GM21447 (cell line): ENCODE measurements around the gene DPYD.

Experiments
- ATAC-seq: cut with Tn5 transposase; IDR thresholded peaks from one replicate; pipeline ENCODE4 v1.9.1; 2021; ENCODE audit not compliant: unreplicated experiment

The DPYD gene

DNA sequence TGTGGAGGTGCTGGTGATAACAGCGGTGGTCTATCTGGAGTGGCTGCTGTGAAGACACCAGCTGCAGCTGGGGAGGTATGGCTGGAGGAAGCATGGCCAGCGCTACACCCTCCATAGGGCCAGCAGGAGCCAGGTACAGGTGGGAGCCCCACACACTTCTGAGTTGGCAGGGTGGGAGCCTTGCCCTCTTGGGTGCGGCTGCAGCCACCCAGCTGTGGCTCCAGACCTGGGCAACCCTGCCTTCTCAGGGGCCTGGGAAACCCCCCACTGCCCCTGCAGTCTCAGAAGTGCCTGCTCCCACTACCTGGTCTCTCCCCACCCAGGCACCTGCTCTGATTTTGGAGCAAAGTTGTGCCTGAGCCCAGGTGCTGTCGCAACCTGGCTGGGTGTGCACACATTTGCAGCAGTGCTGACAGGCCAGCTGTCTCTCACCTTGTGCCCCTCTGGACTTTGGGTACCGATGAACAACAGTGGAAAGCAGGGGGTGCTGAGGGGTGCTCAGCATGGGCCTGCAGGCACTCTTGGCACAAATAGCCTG, 76.2 kb downstream of the DPYD start:
- no peak for ATAC-seq

DNA sequence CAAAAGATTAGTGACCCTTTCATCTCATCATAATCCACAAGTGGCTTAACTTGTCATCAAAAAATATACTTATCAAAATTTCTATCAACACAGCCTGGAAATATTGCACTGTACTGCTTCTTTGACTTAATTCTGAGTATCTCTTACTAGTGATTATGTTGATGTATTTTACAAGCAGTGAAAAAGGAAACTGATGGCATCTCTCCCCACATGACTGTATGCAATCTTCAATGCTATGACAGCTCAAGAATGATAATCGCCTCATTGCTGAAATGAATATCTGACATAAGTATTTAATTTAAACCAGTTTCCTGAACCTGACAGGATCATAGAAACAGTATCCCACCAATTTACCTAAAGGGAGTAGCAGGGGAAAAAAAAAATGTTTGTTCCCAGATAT, 79.5 kb downstream of the DPYD start:
- no peak for ATAC-seq

DNA sequence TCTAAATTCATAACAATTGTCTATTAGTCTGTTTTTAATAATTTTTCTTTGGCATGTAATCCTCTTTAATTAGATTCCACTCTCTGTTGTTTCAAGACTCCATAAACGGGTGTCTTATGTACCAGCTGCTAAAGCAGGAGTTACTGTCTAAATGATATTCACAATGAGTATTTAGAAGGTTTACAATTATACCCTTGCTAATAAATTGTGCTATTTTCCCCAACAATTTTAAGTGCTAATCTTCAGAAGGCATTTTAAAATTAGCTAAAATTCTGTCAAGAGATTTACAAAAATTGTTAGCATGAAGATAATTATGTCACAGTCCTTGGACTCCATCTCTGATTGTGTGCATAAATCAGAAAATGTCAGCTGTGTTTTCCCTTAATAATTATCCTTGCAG, 83.7 kb downstream of the DPYD start:
- no peak for ATAC-seq

DNA sequence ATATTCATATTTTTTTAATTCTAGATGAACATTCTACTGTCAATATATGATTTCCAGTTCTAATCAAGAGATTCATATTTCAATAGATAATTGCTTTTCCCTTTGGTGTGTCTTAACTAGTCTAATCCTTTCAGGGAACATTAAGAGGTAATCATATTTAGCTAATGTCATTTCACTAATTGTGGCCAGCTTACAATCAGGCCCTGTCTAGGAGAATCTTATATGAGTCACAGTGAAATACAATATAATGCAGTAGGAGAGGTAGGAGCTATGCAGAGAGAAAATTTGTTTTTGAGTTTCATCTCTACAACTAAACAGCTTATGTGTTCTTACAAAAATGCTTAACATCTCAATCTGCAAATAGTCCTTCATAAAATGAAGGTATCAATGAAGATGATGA, 85.9 kb downstream of the DPYD start:
- ATAC-seq: no peak

DNA sequence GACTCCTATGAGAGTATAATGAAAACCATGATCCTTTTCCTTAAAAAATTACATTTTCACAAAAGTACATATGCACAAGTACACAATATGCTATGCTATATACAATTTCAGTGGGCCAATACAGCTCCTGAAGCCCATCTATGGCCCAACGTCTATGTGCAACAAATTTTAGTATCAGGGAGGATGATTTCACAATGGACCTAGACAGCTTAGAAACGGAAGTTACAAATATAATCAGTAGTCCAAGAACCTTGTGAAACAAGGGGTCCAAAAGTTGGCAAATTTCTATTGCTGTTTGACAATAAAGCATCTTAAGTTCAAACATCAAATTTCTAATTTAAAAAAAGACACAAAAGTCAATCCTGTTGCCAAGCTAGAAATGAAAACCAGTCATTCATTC, 87.0 kb downstream of the DPYD start:
- ATAC-seq: no peak

DNA sequence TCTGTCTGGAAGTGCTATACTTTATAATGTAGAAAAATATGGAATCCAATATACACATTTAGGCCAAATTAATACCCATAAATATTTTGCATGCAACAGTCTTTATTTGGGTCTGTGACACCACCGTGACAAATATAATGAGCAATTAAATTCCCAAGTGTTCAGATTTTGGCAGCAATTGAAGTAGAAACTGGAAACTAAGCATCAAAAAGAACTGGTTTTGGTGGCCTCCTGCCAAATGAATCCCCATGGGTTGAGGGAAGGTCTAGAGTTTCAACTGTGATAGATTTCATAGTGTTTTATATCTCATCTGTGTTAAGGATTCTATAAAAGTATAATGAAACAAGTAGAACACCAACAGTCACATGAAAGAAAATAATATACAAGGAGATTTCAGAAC, 88.4 kb downstream of the DPYD start:
- no peak for ATAC-seq

DNA sequence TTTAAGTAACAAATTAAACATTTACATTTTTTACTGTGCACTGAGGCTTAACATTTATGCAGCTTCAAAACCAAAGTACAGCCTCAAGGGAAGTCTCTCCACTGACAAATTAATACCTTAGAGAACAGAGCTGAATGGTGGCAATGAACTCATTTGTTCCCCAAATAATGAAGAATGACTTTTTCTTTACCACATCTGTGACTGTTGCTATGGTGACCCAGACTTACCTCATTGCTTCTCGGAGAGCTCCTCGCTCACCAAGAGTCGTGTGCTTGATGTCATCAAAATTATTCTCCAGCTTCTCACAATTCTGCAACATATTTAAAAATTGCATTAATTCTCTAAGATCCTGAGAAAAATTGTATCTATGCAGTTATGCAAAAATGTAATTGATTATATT, 92.9 kb downstream of the DPYD start:
- no peak for ATAC-seq

DNA sequence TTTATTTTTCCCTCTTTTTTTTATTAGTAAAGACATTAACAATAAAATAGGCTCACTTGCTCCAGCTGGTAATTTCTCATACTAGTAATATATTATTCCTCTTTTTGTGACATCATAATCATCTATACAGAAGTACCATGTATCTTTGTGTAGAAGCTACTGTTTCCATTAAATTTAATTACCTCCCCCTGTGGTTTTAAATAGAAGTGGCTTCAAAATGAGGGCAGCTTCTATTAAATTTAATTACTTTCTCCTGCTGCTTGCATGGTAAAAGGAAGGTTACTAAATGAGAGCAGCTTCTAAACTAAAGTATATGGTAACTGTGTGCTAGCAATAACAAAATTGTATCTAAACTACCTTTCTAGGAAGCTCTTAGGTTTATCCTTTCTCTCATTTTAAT, 94.0 kb downstream of the DPYD start:
- ATAC-seq: no peak

DNA sequence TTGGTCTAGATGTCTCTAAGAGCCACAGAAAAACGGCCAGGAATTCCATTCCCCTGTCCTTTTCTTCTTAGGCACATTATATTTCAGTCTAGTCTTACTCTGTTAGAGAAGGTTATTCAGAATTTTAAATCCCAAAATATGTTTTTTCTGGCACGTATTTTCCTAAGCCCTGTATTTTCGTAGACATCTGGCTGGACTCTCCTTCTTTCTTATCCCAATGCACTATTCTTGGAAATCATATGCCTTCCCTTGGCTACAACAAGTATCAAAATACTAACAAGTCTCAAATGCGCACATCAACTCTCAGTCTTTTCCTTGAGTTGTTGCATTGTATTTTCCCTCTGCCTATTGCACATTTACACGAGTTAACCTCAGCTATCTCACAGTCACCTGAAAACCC, 96.2 kb downstream of the DPYD start:
- no peak for ATAC-seq

DNA sequence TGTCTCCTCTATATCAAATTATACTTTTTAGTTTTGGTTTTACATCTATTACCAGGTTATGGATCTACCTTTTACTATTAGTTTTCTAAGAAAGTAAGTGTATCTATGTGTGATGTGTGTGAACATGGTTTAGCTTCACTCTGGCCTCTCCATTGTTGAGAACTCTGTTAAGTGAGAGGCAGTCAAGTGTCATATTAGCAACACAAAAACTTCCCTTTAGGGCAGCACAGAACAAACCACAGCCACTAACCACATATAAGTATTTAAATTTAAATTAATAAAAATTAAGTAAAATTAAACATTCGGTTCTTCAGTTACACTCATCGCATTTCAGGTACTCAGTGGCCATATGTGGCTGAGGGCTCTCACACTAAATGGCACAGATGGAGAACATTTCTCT, 96.6 kb downstream of the DPYD start:
- no peak for ATAC-seq

DNA sequence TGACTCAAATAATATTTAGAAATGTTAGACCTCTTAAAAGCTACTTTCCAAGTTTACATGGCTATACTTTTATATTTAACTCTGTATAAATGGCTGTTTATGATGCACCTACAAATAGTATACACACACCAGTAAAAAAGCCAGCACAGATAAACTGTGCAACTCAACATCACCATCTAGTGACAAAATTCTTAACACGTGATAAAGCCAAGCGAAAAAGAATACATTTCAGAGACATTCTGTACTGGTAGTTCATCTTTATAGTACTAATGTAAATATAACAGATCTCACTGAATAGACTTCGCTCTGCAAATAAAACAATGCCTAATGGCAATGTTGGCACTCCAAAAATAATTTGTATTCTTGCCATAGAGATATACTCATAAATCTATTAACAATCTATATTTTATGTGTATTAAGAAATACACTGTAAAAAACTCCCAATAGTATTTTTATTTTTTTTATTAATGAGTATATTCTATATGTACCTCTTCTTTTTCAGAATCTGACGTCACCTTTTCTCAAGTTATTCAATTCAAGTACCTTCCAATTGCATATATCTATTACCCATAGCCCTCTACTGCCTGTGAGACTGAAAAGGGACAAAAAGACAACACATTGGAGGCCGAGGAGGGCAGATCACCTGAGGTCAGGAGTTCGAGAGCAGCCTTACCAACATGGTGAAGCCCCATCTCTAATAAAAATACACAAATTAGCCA, 100.2 kb downstream of the DPYD start:
- ATAC-seq: no peak

DNA sequence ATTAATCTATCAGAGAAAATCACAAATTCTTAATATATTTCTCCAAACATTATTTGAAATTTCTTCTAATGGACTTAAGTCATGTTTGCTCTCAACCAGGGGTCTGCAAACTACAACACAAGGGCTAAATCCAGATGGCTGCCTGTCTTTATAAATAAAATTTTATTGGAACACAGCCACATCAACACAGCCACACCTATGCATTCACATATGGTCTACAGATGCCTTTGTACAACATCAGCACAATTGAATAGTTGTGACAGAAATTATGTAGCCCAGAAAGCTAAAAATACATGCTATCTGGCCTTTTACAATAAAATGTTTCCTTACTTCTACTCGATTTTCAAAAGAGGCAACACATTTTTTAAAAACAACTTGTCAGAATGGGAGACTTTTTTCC, 103.9 kb downstream of the DPYD start:
- ATAC-seq: no peak

DNA sequence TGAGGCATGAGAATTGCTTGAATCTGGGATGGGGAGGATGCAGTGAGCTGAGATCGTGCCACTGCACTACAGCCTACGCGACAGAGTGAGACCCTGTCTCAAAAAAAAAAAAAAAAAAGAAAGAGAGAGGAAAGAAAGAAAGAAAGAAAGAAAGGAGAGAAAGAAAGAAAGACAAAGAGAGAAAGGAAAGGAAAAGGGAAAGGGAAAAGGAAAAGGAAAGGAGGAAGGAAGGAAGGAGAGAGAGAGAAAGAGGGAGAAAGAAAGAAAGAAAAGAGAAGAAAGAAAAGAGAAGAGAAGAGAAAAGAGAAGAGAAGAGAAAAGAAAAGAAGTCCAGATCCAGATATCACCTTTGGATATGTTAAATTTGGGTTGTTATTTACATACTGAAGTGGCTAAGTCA, 106.0 kb downstream of the DPYD start:
- no peak for ATAC-seq

DNA sequence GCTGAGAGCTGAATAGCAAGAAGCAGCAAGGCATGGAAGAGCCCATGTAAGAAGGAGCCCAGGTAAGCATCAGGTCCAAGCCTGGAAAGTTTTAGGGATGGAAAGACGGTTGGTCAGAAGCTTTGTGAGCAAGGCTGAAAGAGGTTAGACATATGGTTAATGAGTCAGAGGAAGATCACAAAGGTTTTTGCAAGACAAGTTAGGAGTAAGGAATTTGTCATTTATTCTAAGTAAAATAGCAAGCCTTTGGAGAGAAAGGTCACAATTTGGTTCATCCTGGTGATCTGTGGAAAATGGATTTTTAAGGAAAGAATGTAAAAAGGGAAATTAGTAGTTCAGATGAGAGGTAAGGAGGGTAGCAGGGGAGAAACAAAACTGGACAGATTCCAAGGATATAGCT, 106.7 kb downstream of the DPYD start:
- ATAC-seq: no peak

DNA sequence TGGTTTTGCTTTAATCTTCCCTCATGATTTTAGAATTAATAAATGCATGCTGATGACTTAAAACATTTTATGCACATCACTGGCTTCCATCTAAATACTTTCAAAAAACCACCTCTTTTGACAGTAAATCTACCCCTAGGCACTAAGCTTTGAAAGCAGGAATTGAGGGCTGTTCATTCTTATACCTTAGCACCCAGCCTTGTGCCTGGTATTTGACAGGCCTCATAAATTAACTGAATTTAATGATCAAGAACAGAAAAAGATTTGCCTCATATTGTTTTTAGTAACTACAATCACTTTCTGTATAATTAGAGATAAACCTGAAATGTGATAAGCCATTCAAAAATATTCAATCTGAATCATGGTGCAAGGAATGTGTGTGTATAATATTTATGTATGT, 108.8 kb downstream of the DPYD start:
- ATAC-seq: no peak

DNA sequence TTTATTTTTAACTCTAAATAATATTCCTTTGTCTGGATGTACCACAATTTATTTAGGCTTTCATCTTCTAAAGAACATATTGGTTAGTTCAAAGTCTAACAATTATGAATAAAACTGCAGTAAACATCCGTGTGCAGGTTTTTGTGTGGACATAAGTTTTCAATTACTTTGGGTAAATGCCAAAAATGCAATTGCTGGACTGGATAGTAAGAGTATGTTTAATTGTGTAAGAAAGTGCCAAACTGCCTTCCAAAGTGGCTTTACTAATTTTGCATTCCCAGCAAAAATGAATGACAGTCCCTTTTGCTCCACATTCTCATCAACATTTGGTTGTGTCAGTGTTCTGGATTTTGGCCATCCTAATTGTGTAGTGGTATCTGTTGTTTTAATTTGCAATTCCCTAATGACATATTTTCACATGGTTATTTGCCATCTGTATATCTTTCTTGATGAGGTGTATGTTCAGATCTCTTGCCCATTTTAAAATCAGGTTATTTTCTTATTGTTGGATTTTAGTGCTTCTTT, 113.8 kb downstream of the DPYD start:
- ATAC-seq: no peak

DNA sequence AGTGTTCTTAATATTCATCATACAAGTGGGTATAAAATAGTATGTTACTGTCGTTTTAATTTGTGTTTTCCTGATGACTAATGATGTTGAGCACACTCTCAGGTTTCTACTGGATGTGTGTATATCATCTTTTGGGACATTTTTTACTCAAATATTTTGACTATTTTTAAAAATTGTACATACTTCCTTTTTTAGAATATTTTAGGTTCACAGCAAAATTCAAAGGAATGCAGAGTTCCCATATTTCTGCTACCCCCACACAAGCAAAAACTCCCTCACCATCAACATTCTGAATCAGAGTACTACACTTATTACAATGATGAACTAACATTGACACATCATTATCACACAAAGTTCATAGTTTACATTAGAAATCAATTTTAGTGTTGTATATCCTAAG, 114.5 kb downstream of the DPYD start:
- no peak for ATAC-seq

DNA sequence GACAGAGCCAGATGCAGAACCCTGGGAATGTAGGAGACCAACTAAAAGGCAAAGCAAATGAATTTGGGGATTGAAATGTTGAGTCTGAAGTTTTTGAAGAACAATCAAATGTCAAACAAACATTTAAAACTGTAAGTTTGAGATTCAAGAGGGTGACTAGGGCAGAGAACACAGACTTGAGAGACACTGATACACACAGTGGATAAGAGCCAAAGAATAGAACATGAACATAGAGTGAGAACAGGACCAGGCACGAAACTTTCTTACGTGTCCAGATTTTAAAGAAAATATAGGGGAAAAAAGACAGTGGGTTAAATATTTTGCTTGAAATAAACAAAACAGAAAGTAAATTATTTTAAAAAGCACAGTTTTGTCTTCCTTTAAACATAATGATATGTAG, 115.7 kb downstream of the DPYD start:
- ATAC-seq: no peak

DNA sequence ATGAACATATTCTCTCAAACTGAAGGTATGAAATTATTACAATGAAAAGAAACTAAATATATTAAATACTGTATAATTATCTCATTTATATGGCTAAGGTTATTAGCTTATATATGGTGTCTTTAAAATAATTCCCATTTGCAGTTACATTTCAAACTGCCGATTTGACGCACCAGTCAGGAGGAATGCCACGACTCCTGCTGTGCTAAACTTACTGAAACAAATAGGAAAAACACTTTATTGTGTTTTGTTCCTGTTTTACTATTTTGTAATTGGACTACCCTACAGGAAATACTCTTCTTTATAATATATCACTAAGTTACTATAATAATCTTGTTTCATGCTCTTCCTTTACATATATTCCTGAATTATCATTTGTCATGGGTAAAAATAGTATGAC, 117.8 kb downstream of the DPYD start:
- ATAC-seq: no peak

DNA sequence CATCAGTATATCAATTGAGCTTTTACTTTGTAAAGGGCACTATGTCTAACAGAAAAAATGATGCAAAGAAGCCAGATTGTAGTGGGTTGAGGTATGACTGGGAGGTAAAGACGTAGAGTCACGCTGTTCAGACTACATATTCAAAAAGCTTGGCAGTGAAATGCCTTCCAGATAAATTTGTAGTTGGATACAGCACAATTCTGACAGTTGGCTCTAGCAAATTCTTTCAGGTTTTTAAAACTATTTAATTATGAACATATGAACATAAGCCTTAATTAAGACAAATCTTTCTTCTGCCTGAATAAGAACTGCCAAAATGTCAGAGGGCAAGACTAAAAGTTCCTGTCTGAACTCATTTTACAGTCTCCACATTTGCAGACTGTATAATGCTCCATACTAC, 118.8 kb downstream of the DPYD start:
- ATAC-seq: no peak

DNA sequence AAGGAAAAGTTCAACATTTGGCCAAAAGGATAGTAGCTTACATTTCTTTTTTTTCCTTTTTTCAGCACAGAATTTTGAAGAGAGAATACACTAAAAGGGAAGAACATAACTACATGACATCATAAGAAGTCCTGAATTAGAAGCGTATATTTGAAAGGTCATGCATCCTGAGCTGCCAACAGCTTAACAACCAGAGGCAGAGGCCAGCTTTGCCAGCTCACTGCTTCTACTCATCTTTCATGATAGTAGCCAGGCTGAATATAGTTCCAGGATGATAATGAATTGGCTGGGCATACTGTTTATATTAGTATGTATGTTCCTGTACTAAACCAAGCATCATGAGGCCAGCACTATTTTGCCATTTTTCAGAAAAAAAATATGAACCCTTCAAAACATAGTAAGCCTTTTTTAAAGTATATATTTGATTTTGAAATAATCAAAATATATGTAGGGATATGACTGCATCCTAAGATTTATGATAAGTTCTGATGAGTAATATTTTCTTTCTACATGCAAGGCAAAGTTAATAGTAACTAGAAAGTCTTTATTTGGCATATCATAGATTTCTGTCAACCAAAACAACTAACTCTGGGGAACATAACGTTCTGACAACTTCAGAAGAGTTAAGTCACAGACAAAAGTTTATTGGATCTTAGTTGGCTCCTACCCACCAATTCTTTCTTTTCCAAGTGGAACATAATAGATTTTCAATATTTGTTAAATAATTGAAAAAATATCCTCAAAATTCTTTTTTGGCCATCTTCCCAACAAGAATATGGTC, 123.2 kb downstream of the DPYD start:
- no peak for ATAC-seq

DNA sequence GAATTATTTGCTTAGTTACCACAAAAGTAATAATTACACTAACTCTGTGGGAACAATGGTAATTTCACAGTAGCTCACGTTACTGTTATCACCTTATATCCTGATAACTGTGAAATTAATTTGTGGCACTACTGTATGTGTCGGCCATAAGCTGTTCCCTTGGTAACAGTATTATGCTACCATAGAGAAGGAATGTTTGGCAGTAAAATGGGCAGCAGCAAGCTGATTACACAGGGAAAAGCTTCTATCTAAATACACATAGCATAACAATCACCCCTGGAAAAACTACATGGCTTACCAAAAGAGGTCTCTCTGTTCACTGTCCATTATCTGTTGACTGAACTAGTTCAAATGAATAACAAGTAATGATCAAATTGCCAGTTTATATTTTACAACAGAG, 124.1 kb downstream of the DPYD start:
- ATAC-seq: no peak
